IPS DF 4.7 (cell line): ENCODE results near the gene BMPR2.
"Not testable (repeated sequence)": the region's sequence is repeated elsewhere in the genome, so short reads cannot be mapped to it uniquely, and the experiment has no call there.

ENCODE experiments used
- DNase-seq: peaks from one replicate; pipeline ENCODE4 v3.0.0-alpha.2; 2013; ENCODE audit warnings: low spot score; ENCODE audit errors: extremely low read depth

BMPR2 gene

DNA sequence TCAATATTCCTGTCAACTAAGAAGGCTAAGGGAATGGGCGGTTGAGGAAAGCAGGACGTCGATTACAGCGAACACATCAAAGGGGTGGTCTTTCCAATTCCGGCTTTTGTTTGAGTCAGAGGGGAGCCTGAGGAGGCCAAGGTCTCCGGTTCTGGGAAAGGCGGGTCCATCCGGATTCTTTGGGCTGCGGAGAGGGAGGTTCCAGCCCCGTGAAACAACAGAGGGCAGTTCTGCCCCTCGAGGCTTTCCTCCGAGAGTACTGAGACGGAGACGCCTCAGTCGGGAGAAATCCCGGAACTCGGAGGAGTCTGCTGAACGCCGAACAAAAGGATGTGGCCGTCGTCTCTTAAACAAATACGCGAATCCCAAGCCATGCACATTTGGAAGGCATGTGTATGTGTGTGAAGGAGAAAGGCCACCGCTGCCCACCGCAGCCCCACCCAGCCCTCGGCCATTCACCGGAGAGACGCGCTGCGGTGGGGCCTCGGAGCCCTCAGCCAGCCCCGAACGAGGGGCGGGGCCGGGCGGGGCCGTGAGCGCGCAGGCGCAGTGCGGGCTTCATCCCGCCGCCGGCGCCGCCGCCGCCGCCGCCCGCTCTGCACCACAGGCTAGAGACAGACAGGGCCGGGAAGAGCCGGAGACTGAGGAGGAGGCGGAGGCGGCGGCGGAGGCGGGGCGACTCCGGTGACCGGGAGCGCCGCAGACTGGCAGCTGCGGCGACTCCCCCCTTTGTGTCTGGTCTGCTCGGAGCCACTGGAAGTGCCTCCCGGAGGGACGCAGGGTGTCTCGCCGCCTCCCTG is at the start of gene BMPR2:
BMPR2 (plus strand) TSS at position 719 of the 800 bp plus-strand sequence. CDS start 1,148 bp downstream, outside the sequence.
- DNase-seq, result peak; percentile 64

DNA sequence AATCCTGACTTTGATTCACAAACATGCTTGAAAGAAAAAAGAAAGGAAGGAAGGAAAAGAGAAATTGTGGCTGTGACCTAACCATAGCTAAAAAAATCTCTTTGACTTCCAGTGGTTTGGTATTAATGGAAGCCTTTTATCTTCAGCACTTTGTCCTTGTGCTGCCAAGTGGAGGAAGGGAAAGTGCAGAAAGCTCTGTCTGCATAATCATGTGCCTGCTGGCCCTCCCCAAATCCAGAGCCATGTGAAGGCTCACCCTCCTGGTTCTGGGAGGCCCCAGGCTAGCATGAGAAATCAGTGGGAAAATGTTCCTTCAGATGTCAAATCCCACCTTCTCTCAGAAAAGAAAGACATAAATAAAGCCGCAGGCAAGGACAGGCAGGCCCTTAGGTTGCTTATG is 48.3 kb upstream of the BMPR2 start:
- DNase-seq, result no peak

DNA sequence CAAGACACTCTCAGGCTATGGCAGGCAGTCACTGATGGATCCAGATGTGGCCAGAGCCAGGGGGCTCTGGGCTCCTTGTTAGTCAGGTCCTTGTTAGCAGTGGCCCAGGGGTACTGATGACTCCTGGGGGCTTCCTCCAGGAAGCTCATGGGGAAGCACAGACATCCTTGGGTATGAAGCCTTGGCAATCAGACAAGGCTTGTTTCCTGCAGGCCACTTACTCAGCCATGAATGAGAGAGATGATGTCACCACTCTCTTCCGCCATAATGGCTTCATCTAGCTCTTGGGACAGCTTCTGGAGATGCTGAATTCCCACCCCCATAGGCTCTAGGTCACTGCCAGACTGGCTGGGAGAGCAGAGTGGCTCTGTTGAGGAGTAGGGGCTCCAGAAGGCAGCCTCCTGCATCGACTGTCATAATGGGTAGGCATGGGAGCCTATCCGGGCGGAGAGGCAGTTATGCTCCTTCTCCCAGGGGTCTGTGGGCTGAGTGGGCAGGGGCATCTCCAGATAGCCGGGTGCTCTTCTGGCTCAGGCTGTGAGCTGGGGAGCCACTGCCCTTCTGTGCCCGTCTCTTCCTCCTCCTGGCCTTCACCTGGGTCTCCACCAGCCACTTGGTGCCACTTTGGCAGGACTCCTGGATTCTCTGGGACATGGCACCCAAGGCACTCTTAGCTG is 40.2 kb upstream of the BMPR2 start:
- no peak for DNase-seq

DNA sequence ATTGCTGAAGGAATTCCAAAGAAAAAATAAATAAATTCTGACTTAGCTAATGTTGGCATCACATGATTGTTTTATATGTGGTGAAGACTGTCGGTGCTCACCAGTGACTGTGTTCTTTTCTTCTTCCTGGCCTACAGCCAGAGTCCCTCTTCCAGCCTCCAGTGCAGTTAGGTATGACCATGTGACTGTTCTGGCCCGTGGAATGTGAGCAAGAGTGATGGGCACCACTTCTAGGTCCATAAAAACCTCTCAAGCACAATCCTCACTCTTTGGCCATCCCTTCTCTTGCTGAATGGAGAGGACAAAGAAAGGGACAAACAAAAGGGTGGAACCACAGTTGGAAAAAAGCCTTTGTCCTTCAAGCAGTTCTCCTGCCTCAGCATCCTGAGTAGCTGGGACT is 39.0 kb upstream of the BMPR2 start:
- DNase-seq, result no peak

DNA sequence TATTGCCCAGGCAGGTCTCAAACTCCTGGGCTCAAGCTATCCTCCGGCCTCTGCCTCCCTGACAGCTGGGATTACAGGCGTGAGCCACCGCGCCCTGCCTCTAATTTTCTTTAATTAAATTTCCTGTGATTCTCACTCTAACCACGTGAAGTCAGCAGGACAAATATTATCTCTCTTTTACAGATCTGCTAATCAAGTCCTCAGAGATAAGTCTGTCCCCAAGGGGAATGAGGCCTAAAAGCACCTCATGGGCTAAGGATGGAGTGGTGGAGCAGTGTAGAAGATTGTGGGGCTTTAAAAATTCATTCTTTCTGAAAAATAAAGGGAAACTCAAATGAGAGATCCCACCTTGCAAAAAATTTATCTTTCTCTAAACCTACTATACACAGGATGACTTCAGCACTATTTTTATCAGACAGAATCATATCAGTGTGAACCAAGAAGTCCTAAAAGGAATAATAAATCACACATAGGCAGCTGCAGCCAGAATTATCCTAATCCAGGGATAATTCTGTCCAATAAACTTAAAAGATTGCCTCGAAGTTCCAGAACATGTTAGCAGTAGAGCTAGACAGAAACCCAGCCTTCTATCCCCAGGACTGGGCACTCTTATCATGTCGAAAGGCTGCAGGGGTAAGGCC is 38.3 kb upstream of the BMPR2 start:
- DNase-seq, result no peak

DNA sequence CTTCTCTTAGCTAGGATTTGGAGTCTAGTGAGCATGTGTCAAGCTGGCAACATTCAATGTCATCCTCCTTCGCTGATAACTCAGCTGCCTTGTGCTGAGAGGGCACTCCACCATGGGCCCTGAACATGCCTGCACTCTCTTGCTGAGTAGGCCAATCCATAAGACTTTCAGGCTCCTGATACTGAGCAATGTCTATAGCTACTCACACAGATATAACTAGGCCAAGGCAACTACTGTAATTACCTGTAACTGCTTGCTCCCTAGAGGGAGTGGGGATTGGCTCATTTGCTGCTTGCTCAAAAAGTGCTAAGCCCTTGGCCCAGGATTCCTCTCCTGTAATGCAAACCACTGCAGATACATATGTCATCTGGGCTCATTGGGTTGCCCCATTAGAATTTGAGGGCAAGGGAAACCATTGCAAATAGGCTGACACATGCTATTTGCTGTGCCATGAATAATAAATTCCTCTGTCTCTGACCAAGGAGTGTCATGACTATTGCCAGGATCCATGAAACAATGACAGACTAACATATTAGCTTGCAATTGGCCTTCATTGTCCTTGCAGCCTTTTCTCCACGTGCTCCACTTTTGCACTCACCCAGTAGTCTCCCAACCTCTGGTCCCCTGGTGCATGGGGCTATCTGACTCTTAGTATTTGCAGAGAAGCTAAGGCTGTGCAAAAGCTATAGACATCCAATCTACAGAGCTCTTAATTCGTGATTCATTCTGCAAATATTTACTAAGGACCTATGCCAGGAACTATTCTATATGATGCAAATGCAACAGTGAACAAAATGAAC is 36.9 kb upstream of the BMPR2 start:
- no peak for DNase-seq

DNA sequence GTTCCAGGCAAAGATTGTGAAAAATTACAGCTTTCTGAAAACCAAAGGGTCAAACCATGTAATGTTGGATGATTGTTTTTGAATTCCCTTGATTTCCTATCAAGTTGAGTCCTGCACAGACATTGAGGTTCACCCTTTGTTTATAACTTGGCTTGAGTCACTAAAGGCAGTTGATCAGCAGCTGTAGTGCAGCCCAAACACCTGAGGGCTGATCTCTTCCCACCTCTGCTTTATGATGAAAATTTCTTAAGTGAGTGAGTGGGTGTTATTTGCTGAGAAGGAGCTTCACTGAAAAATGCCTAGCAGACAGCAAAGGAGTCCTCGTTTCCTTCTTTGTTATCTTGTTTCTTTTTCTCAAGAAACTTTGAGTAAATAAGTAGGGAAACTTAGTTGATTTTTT is 31.9 kb upstream of the BMPR2 start:
- no peak for DNase-seq

DNA sequence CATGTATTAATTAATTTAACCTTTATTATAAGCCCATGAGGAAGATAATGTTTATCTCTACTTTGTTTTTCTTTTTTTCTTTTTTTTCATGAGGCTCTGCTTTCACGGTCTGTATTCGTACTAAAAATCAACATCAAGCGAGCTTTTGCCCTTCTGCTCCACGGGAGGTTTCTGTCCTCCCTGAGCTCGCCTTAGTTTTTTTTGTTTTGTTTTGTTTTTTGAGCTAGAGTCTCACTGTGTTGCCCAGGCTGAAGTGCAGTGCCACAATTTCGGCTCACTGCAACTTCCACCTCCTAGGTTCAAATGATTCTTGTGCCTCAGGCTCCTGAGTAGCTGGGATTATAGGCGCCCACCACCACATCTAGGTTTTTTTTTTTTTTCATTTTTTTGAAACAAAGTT is 29.9 kb upstream of the BMPR2 start:
- DNase-seq, result no peak

DNA sequence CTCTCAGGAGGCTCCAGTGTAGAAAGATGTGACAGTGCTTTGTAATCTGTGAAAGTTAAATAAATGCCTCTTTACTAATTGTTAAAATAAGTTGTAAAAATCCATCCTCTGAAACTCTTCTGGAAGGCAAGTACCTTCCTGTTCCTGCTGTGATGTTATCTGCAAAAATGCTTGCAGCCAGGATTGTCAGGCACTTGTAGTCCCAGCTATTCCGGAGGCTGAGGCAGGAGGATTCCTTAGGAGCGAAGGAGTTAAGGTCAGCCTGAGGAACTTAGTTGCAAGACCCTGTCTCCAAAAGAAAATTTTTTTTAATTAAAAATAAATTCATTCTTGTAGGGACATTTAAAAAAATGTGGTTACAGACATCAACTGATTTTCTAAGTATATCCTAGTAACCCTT is 22.7 kb upstream of the BMPR2 start:
- no peak for DNase-seq

DNA sequence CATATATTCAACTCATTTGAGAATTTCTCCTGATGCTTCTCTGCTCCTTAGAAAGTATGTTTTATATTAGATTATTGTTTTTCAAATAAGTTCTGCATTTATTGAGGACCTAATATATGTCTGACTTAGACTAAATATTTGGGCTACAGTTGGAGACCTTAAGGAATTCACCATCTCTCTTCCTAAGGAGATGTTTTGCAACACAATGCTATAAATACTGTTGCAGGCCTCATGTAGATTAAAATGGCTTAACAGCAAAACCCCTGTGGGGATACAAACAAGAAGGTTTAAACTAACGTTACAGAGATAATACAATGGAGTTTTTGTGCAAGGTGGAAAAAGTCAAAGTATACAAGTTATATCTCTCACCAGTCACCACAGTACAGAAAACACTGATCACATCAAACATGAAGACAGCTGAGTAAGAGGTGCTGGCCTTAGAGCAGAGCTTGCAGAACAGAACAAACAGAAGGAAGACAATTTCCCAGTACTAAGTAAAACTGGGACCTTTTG is 20.1 kb upstream of the BMPR2 start:
- DNase-seq, result no peak

DNA sequence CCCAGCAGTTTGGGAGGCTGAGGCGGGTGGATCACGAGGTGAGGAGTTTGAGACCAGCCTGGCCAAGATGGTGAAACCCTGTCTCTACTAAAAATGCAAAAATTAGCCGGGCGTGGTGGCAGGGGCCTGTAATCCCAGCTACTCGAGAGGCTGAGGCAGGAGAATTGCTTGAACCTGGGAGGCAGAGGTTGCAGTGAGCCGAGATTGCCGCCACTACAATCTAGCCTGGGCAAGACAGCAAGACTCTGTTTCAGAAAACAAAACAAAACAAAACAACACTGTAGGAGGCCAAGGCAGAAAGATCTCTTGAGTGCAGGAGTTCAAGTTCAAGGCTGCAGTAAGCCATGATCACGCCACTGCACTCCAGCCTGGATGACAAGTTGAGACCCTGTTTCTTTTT is 17.2 kb upstream of the BMPR2 start:
- not testable (repeated sequence) for DNase-seq

DNA sequence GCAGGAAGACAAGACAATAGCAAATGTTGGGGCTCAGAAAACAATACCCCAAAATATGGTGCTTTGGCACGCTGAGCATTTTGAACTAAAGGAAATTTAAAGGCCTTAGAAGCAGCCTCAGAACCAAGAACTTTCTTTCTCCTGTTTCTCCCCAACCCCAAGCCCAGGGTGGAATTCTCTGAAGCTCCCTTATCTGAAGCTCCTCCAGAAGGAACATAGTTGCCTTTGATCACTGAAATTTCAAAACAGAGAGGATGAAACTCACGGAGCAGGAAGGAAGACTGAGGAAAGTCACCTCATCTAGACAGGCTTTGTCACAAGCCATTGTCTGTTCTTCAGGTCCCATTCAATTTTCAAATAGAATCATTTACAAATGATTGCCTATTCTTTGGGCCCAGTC is 15.5 kb upstream of the BMPR2 start:
- DNase-seq, result no peak

DNA sequence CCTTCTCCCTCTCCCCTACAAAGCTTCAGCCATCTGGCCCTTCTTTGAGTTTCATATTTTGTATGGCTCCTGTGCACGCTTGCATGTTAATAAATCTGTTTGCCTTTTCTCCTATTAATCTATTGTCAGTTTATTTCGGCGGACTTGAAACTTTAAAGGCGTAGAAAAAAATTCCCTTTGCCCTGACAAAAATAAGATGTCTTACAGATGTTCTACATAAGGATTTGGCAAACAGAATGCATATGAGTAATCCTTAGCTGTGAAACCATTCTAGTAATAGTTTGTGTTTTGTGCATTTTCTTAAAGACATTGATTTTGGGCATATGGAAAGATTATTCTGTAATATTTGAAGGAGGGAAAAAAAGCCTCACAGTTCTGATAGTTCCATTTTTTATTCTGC is 15.0 kb upstream of the BMPR2 start:
- no peak for DNase-seq

DNA sequence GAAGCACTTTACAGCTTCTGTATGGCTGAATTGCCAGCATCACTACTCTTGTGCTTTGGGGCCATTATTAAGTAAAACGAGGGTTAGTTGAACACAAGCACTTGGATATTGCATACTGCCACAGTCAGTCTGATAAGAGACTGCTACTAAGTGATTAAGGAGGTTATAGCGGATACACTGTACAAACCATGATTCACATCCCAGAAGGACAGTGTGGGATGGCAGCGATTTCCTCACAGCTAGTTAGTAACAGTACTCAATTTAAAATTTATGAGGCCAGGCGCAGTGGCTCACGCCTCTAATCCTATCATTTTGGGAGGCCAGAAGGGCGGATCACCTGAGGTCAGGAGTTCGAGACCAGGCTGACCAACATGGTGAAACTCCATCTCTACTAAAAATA is 2.6 kb upstream of the BMPR2 start:
- no peak for DNase-seq

DNA sequence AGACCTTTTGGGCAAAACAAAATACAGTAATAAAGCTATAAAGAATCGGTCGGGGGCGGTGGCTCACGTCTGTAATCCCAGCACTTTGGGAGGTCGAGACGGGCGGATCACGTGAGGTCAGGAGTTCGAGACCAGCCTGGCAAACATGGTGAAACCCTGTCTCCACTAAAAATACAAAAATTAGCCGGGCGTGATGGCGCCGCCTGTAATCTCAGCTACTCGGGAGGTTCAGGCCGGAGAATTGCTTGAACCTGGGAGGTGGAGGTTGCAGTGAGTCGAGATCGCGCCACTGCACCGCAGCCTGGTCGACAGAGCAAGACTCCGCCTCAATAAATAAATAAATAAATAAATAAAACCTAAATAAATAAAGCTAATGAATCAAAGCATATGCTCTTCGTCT is 1.7 kb upstream of the BMPR2 start:
- not testable (repeated sequence) for DNase-seq

DNA sequence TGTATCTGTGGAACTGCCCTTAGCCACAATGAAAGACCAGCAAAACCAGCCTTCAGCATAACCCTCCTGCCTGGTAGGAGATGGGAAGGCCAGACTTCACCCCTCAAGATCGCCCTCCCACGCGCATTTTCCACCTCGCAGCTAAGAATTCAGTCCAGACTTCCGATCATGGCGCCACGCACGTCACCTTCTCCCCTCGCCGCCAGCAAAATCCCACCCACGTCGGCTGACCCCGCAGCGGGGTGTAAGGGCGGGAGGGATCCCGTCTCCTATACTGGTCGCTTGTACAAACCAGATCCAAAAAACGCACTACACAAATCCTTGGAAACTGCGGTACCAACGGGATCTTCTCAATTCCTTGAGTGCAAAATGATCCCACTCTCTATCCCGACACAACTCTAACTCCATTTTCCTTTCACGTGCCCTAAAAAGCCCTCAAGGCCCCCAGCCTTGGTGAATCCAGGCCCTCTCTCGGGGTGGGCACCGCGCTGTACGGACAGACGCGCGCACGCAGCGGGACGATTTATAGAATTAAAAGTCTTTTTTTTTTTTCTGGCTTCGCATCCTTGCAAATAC is 1.0 kb upstream of the BMPR2 start:
- DNase-seq, result no peak

DNA sequence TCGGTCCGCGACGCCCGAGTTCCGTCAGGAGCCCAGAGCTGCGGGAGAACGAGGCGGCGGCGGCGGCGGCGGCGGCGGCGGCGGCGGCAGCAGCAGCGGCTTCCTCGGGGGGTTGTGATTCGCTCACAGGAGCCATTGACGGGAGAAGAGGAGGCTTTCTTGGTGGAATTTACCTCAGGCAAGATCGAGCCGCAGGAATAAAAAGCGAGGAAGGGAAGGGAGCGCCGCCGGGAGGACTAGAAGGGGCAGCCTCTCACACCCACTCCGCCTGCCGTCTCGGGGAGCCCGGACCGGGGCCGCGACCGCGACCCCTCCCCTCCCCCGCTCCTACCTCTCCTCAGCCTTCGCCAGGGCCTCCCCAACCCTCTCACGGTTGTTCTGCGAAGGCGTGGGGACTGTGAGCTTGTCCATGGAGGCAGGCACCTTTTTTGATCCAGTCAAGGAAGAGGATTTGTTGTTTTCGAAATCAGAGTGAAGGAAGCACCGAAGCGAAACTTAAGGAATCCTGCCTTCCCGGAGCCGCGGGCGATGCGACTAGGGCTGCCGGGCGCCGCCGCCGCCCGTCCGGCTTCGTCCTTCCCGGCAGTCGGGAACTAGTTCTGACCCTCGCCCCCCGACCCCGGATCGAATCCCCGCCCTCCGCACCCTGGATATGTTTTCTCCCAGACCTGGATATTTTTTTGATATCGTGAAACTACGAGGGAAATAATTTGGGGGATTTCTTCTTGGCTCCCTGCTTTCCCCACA is 506 bp downstream of the BMPR2 start:
- DNase-seq, result no peak

DNA sequence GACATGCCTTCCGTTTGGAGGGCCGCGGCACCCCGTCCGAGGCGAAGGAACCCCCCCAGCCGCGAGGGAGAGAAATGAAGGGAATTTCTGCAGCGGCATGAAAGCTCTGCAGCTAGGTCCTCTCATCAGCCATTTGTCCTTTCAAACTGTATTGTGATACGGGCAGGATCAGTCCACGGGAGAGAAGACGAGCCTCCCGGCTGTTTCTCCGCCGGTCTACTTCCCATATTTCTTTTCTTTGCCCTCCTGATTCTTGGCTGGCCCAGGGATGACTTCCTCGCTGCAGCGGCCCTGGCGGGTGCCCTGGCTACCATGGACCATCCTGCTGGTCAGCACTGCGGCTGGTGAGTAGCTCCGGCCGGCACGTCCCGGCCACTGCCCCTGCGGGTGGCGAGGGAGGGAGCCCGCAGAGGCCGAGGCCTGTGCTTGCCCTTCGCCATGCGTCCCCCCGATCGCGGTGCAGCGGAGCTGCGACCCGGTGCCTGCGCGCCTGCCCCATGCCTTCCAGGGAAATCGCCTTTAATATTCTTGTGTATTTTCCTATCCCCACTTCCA is 1.2 kb downstream of the BMPR2 start:
- no peak for DNase-seq

DNA sequence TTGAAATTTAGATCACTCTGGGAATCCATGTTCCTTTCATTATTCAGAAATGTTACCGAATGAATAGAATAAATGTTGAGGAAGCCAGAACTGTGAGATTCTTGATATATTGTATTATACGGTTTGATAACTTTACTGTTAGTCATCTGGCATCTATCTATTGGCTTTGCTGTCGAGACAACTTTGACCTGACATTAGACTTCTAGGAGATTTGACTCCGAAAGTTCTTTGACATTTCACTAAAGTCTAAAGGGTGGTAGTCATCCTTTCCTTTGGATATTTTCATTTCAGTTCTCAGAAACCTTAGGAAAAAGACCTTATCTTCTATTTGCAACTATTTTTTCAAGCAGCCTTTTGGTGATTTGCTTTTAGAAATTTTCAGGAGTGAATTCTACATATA is 1.9 kb downstream of the BMPR2 start:
- DNase-seq, result no peak
